Activated CD8-positive, alpha-beta memory T cell treated with anti-CD3 and anti-CD28 coated beads, Interleukin-2, amount 50 U/mL, for 48 hours (primary cell): ENCODE data around the gene YIF1A.

Experiments used
- DNase-seq: peaks from one replicate; pipeline ENCODE4 v3.0.0-alpha.2; 2020

YIF1A gene, protein sequence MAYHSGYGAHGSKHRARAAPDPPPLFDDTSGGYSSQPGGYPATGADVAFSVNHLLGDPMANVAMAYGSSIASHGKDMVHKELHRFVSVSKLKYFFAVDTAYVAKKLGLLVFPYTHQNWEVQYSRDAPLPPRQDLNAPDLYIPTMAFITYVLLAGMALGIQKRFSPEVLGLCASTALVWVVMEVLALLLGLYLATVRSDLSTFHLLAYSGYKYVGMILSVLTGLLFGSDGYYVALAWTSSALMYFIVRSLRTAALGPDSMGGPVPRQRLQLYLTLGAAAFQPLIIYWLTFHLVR

DNA sequence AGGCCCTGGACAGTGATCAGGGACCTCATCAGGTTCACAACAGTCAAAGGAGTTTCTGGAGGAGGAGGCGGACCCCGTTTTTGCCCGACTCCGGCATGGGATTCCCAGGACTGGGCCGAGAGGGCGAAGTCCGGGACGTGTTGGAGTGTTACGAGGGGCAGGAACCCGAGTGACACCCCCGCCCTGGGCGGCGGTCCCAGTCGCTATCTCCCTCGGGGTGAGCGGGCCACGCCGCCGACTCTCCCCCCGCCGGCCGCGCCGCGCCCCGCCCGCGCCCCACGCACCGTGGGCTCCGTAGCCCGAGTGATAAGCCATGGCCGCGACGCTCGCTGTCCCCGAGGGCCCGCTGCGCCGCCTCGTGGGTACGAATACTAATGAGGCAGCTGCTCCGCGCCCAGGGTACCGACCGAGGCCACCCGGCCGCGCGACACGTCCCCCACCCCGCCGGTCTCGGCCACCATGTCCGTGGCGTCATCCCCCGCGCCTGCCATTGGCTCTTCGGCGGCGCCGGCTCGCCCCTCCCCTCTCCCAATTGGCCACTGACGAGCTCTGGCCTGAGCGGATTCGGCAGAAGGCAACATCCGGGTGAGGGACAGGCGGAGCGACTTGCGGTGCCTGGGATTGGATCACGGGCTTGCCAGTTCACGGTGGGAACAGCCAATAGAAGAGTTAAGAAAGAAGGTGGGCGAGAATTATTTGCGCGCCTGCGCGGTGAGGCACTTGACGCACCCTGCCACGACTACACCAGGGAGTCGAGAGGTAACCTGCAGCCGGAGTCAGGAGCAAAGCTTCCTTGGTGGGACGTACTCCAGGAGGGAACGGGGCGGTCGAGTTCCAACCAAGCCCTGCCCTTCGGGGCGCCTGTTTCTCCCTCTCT is at the start of gene YIF1A:
Gene YIF1A, minus strand, starts transcription at position 473 of the 877 bp plus-strand sequence. Its CDS starts 158 bp downstream, at position 315.
- peak; percentile 97 for DNase-seq

DNA sequence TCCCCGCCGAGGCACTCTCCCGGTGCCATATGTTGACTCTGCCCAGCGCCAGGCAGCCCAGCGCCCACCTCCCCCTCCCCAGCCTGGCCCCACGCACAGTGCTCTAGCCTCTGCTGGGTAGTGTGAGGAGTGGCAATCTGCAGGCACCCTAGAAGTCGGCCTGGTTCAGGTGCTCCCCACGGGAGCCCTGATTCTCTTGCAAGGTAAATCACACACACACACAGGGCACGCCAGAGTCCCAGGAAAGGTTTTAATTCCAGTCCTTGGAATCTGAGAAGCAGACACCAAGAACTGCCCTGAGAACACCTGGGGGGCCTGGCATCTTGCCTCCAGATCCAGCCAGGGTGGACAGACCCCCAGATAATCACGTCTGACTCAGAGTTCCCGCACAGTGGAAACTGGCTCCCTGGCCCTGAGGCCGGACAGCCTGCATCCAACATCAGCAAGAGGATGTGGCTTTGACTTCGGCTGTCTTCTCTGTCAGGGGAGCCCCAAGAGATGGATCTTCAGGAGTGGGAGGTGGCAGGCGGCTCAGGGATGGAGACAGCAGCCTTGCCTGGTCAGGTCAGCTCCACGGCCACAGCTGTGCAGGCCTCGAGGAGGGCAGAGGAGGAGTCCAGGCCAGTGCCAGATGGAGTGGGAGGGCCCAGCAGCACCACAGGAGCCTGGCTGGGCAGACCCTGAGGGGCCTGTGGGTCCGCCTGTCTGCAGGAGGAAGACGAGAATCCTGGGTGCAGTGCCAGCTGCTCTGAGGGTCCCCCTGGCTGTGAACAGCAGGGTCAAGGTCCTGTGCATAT is 48.4 kb upstream of the YIF1A start:
- DNase-seq: no peak

DNA sequence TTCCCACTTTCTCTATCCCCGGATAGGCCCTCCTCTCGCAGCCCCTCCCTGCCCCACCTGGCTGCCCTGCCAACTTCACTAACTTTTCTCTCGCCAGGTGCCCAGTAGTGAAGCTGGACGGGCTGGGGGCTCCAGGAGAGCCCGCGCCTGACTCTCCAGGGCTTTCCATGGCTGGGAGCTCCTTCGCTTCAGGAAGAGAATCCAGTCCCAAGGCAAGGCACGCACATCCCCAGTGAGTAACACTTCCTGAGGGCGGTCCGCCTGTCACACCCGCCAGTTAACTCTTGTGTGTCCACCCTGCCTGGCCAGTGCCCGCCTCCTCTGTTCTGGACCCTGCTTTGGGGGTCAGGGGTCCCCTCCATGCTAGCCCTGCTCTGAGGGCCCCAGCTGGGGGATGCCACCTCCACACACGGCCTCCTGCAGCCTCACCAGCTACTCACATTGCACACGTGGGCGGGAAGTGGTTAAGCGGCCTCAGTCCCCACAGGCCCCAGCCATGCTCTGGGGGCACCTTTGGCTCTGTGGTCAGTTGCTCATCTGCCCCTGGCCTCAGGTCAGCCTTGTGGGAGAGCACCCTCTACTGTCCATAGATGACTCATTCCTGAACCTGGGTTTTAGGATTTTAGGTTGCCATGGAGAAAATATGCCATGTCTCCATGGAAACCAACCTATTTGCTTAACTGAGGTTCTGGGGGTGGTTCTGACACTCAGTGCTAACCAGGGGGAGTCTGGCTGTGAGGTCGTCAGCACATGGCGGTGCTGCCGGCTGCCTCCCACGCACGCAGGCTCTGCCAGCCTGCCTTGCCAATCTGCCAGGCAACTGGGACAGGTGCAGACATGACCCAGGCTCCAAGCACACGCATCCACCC is 47.5 kb upstream of the YIF1A start, which contains the start of gene RIN1:
Gene RIN1, minus strand, starts transcription at position 201 of the 869 bp plus-strand sequence. Its CDS starts 32 bp downstream, at position 169.
- DNase-seq: peak; percentile 88

DNA sequence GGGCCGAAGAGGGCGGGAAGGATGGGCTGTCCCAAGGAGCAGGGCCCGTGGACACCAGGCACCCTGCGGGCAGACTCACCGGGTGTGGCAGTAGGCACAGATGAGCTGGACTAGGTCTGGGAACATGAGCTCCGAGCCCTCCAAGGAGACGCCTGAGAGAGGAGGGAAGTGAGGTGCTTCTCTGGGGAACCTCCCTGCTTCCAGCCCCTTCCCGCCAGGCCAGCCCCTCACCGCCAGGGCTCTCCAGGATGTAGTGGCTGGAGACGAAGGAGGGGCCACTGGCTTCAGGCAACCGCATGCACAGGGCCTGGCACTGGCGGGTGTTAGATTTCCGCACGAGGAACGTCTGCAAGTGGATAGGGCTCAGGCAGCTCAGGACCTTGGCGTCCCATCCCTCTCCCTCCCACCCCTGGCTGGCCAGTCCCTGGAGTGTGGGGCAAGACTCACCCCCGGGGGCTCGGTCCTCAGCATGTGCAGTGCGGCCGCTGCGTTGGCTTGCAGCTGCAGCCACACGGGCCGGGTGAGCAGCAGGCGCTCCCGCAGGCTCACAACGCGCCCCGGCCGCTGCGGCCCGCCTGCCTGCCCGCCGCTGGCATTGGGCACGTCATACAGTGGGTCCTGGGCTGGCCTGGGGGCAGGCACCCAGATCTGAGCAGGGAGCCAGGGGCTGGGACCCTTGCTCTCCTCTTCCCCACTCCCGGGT is 46.7 kb upstream of the YIF1A start:
- no peak for DNase-seq

DNA sequence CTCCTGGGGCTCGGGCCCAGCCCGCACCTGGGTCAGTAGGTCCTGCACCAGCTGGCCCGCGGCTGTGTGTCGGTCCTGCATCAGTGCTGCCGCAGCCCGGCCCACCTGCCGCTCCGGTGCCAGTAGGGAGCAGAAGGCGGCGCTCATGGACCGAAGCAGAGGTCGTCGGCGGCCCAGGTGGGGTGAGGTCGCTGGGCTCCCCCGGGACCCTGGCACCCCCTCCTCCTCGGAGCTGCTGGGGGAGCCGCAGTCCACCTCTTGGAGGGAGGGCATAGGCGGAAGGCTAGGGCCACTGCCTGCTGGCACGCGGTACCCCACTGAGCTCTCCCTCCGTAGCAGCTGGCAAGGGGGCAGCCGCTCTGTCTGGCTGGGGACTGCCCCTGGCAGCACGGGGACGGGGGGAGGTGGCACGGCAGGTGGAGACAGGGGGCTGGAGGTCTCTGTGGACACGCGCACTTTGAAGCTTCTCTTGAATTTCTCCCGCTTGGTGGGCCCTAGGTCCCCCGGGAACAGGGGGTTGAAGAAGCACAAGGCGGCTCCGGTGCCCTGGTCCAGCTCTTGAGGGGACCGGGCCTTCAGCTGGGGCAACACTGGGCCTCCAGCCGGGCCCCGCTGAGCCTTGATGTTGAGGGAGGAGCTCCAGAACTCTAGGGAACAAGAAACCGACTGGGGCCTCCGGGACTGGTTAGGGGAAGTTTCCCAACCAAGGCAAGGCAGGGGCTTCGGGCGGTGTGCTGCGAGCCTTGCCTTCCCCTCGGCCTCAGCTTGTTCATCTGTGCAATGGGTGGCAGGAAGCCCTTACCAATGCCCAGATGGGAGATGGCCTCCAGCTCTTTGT is 45.9 kb upstream of the YIF1A start:
- no peak for DNase-seq

DNA sequence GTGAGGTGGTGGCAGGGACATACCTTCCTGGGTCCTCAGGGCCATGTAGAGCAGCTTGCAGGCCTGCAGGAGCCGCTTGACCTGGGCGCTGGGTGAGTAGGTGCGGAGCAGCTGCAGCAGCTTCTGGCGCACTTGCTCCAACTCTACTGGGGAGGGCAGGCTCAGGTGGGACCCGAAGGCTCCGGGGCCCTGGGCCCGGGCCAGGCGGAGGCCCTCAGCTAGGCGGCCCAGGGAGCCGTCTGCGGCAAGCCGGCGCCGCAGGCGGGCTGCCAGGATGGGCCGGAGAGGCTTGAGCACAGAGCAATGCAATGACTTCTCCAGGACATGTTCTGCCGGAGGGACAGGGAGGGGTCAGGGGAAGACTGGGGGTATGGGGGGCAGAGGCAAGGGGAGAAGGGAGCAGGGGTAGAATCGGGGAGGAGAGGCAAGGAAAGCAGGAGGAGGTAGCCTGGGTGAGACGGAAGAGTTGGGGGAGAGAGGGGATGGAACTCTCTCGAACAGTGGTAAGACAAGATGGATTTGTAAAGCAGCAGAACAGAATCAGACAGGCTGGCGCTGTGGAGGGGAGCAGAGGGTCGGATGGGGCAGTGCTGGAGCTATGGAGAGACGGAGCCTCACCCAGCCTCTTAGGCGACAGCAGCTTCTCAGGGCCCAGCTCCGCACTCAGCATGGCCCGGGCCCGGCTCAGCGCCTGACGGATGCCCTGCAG is 45.1 kb upstream of the YIF1A start:
- no peak for DNase-seq

DNA sequence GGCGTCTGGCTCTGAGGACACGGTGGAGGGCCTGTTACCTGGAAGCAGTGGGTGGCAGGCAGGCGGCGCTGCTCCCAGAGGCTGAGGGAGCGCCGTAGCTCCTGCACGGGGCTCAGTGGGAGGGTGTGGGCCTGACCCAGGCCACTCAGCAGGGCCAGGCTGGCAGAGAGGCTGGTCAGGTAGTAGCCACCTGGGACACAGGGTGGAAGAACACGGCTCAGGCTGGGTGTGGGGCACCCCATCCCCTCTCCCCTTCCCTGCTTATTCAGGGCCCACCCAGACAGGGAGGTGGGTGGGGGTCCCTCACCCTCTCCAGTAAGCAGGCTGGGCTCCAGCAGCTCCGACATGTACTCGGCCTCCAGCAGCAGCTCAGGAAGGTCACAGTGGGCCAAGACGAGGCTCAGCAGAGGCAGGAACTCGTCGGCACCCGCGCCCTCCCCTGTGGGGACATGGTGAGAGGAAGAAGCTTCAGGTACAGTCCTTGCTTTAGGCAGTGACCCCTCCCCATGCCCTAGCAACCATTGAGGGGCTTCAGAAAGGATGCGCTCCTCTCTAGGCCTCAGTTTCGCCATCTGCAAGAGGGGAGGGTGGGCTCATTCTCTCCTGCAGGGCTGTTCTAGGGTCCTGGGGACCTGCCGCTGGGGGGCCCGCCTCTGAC is 44.4 kb upstream of the YIF1A start:
- DNase-seq: no peak

DNA sequence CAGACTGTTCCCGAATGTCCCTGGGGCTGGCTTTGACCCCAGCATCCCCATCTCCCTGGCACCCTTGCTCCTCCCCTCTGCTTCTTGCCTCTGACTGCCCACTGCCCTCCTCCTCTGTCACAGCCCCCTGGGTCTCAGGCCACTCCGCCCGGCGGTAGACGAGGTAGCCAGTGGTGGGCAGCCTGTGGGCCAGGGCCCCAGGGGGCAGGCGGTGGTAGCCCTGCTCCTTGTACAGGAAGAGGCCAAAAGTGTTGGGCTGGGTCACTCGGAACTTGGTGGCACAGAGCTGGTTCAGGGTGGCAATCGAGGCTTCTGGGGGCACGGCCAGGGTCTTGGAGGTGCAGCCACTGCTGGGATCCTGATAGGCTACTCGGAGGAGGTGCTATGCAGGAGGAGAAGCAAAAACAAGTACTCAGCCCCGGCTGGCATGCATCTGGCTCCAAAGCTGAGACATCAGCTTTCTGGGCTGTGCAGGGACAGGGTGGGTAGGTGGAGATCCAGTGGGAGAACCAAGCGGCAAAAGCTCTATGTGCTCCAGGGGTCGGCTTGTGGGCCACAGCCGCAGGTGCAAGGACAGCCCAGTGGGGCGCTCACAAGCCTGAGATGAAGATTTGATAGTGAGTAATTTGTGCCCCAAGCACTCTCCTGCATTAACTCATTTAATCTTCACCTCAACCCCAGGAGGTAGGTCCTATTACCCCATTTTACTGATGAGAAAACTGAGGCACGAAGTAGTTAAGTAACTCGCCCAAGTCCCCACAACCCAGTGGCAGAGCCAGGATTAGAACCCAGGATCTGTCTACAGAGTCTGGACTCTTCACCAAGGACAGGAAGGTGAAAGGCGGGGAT is 43.7 kb upstream of the YIF1A start:
- DNase-seq: no peak

DNA sequence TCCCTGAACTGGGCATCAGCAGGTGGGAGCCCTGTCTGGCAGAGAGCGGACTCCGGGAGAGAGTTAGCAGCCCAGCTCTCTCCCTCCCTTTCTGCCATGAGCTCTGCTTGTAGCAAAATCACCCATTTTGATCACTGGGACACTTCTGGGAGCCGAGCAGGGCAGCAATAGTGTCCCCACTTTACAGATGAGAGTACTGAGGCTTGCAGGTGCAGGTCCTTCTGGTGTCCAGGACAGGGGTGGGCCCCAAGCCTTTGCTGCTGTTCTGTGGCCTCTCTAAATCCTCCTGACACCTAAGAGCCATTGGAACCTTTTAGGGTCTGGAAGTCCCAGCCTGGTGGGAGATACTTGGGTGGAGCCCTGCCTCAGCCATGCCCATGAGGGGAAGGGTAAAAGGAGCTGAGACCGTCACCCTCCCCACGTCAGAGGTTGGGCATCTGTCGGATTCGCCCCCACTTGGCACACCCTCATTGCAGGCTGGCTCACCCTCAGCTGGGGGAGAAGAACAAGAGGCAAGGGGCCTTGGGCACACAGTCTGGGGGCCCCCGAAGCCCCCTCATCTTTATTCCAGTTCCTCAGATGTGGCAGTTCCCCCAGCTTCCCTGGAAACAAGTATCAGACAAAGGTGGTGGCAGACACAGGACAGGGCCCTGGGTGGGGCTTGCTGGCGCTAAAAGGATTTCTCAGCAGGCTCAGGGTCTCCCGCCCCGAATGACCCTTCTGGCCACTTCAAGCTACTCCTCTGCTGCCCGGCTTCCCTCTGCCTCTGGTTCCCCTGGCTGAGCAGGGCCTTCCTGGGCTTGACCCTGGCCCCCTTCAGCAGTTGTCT is 42.8 kb upstream of the YIF1A start:
- no peak for DNase-seq

DNA sequence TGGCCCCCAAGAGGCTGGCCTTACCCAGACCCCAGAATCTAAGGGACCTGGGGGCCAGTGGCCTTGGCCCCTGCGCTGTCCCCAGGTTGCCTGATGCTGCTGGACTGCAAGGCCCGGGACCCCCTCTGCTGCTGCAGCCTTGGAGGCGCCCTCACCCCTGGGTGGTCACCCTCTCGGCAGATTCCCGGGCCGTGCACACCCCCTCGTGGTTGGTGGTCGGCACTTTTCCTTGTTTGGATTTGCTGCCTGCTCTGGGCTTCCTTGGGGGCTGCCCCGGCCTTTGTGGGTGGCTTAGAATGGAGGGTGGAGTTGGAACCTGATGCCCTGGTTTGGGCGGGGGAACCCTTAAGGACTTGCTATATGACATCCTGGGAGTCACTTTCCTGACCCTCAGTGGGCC is 42.0 kb upstream of the YIF1A start:
- DNase-seq: no peak

DNA sequence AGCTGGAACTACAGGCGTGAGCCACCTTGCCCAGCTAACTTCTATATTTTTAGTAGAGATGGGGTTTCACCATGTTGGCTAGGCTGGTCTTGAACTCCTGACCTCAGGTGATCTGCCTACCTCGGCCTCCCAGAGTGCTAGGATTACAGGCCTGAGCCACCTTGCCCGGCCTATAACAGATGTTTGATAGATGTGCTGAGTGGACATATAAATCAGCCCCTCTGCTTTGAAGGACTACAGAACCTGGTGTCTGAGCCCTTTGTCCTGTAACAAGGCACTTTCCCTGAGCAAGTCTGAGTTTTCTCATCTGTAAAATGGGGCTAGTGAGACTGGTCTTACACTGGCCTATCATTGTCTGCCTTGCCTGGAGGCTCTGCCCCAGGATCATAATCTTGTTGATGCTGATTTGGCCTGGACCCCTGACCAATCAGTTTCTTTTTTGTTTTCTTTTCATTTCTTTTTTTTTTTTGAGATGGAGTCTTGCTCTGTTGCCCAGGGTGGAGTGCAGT is 40.3 kb upstream of the YIF1A start:
- no peak for DNase-seq

DNA sequence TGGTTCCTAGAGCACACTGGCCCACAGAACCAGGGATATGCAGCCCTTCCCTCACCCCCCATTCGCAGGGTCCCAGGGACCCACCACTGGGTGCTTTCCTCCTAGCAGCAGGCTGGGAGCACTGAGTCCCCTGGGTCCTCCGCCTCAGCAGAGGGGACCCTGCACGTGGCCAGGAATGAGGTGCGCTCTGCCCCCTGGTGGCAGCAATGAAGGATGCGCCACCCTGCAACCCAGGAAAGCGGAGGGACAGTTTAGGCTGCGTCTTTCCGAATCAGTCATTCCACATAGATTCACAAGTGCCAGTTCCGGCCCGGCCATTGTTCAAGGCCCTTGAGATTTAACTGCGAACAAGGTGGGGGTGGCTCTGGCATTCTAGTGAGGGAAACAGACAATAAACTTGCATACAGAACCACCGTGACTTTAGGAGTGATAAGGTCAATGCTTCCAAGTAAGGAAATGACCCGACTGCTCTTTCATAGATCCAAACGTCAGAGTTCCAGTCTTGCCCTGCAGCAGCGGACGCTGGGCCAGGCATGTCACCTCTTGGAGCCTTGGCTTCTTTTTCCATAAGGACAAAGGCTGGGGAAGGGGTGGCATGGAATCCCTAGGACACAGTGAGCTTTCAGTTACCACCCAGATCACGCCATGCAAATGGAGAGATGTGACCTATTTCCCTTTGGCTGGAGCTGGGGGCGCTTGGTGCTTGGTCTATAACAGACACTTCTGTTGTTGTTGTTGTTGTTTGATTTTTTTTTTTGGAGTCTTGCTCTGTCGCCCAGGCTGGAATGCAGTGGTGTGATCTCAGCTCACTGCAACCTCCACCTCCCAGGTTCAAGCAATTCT is 39.6 kb upstream of the YIF1A start:
- DNase-seq: peak; percentile 92

DNA sequence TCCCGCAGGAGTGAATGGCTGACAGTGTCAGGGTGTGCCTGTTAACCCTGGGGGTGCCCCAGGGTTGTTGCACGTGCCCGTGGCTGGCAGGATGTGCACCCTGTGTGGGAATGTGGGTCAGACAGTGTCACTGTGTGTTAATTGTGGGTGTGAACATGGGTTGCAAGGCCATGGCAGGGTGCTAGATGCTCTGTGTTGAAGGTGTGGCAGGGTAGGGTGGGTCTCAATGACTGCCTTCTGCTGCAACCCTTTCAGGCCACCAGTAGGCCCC is 39.0 kb upstream of the YIF1A start:
- no peak for DNase-seq

DNA sequence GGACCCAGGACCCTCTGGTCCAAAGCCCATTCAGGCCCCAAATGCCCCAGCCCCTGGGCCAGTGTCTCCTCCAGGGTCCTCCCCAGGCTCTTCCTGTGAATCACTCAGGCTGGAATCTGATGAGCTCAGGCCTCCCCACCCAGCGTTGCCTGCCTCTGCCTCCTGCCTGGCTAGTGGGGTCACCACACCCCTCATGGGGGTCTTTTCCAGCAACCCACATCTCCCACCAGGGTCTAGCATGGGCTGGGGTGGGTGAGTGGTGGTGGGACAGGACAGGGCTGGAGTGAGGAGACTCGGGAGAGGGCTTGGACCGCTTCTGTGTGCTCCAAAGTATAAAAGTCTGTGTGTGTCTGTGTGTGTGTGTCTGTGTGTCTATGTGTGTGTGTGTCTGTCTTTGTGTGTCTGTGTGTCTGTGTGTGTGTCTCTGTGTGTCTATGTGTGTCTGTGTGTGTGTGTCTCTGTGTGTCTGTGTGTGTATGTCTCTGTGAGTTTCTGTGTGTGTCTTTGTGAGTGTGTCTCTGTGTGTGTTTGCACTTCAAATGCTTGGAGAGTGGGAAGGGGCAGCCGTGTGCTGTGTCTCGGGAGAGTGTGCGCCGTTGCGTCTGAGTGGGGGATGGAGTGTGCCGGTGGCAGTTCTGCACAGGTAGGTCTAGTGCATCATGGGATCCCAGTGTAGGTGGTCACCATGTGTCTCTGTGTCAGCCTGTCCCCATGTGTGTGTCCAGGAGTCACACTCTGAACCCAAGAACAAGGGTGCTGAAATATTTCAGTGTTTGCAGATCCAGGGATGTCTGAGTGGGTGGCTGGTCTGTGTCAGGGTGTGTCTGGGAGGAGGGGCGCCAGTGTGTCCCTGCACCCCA is 38.5 kb upstream of the YIF1A start:
- DNase-seq: no peak
